ENCODE results near the gene APOBEC2. TPM values are rescaled to one million over a fixed set of nuclear protein-coding genes. Genes with fewer than 3 reads are reported as not detected.
A peak's percentile ranks its signal among the peaks of the same experiment; 100 is the strongest.

Gene APOBEC2
- polyA plus RNA-seq, 2 donors: 0.19 TPM; not detected in 1

DNA sequence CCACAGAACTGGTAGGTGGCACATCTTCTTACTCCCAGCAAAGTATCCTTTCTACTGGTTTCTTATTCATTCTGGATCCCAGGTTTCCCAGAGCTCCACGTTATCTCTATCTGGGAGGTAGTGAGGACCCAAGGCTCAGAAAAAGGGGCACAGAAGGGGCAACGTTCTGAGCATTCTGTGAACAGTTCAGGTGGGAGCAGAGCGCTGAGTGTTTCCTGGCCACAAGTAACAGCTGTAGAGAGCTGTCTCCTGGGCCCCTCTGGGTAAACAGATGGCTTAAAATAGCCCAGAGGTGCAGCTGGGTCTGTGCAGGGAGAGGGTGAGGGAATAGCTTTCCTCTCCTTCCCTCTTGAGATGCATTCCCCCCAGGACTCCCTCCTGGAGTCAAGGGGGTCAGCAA lies 2.1 kb downstream of the APOBEC2 start:
- Histone ChIP-seq H3K4me1 (ENCODE audit: control insufficient read depth in 2 of 2, insufficient read depth in 2 of 2, low read length in 1 of 2) (peaks cover 0 to 6% of the 10 kb centered on the region in 2 donors), H3K36me3 (ENCODE audit: control insufficient read depth in 2 of 2, insufficient read depth in 2 of 2, low read length in 1 of 2) (no peaks in the 10 kb centered on the region), H3K27me3 (ENCODE audit: control insufficient read depth in 1 of 2, insufficient read depth in 2 of 2, low read length in 2 of 2) (no peaks in the 10 kb centered on the region), H3K27ac (ENCODE audit: low read depth in 2 of 2, low read length in 1 of 2) (no peak overlapping the region), H3K9me3 (ENCODE audit: control insufficient read depth in 2 of 2, insufficient read depth in 1 of 2, low read depth in 1 of 2, low read length in 1 of 2) (no peaks in the 10 kb centered on the region), H3K4me3 (ENCODE audit: low read depth in 1 of 2, low read length in 2 of 2) (no peak overlapping the region)
- WGBS, 2 donors: 45 to 63% methylated on average over 3 of the region's 3 CpGs

GRCh38 chr6:41056768-41057490 lies 3.9 kb downstream of the APOBEC2 start:
- no peaks in the 10 kb centered on the region for H3K9me3 ChIP-seq (ENCODE audit: control insufficient read depth in 2 of 2, insufficient read depth in 1 of 2, low read depth in 1 of 2, low read length in 1 of 2)
- peak overlapping the region in 1 of 2 donors; percentile 26 for H3K27ac ChIP-seq (ENCODE audit: low read depth in 2 of 2, low read length in 1 of 2)

GRCh38 chr6:41058783-41059181 lies 5.8 kb downstream of the APOBEC2 start:
- WGBS, 2 donors: 69 to 82% methylated on average over 2 of the region's 2 CpGs
- Histone ChIP-seq H3K27ac (ENCODE audit: low read depth in 2 of 2, low read length in 1 of 2) (no peak overlapping the region), H3K4me1 (ENCODE audit: control insufficient read depth in 2 of 2, insufficient read depth in 2 of 2, low read length in 1 of 2) (no peaks in the 10 kb centered on the region), H3K36me3 (ENCODE audit: control insufficient read depth in 2 of 2, insufficient read depth in 2 of 2, low read length in 1 of 2) (peaks cover 2% of the 10 kb centered on the region in 2 donors), H3K4me3 (ENCODE audit: low read depth in 1 of 2, low read length in 2 of 2) (no peak overlapping the region), H3K27me3 (ENCODE audit: control insufficient read depth in 1 of 2, insufficient read depth in 2 of 2, low read length in 2 of 2) (no peaks in the 10 kb centered on the region), H3K9me3 (ENCODE audit: control insufficient read depth in 2 of 2, insufficient read depth in 1 of 2, low read depth in 1 of 2, low read length in 1 of 2) (no peaks in the 10 kb centered on the region)

More at GRCh38 chr6:41056768-41057490, 3.9 kb downstream of the APOBEC2 start:
- Histone ChIP-seq H3K36me3 (ENCODE audit: control insufficient read depth in 2 of 2, insufficient read depth in 2 of 2, low read length in 1 of 2) (peaks cover 2% of the 10 kb centered on the region in 2 donors), H3K27me3 (ENCODE audit: control insufficient read depth in 1 of 2, insufficient read depth in 2 of 2, low read length in 2 of 2) (no peaks in the 10 kb centered on the region), H3K4me1 (ENCODE audit: control insufficient read depth in 2 of 2, insufficient read depth in 2 of 2, low read length in 1 of 2) (peaks cover 0 to 6% of the 10 kb centered on the region in 2 donors), H3K4me3 (ENCODE audit: low read depth in 1 of 2, low read length in 2 of 2) (no peak overlapping the region)
- WGBS, 2 donors: 67 to 74% methylated on average over 6 of the region's 6 CpGs

DNA sequence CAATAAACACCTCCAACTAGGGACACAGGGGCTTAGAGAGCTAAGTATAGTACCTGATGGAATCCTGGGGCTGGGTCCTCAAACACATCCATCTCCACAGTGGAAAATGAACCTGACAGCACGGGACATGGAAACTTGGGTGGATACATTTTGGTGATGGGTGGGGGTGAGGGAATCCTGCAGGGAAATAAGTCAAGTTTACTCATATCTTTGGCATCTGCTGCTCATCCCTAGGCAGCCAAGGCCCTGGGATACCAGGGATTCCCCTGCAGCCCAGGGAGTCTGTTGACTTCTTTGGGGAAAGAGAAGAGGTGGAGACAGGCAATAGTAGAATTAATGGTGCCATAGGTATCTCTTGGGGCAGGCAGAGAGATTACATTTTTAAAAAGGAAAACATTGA lies 6.6 kb downstream of the APOBEC2 start:
- WGBS, 2 donors: 39 to 57% methylated on average over 1 of the region's 1 CpG
- no peaks in the 10 kb centered on the region for H3K27me3 ChIP-seq (ENCODE audit: control insufficient read depth in 1 of 2, insufficient read depth in 2 of 2, low read length in 2 of 2)
- H3K27ac ChIP-seq (ENCODE audit: low read depth in 2 of 2, low read length in 1 of 2): no peak overlapping the region
- no peak overlapping the region for H3K4me3 ChIP-seq (ENCODE audit: low read depth in 1 of 2, low read length in 2 of 2)
- H3K36me3 ChIP-seq (ENCODE audit: control insufficient read depth in 2 of 2, insufficient read depth in 2 of 2, low read length in 1 of 2): peaks cover 2% of the 10 kb centered on the region in 2 donors
- H3K9me3 ChIP-seq (ENCODE audit: control insufficient read depth in 2 of 2, insufficient read depth in 1 of 2, low read depth in 1 of 2, low read length in 1 of 2): no peaks in the 10 kb centered on the region
- H3K4me1 ChIP-seq (ENCODE audit: control insufficient read depth in 2 of 2, insufficient read depth in 2 of 2, low read length in 1 of 2): no peaks in the 10 kb centered on the region

DNA sequence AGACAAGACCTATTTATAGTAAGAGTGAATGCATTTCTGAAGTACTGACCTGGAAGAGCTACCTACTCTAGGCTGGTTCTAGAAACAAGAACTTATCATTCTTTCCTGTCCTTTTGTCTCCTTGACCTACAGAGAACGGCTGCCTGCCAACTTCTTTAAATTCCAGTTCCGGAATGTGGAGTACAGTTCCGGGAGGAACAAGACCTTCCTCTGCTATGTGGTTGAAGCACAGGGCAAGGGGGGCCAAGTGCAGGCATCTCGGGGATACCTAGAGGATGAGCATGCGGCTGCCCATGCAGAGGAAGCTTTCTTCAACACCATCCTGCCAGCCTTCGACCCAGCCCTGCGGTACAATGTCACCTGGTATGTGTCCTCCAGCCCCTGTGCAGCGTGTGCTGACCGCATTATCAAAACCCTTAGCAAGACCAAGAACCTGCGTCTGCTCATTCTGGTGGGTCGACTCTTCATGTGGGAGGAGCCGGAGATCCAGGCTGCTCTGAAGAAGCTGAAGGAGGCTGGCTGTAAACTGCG lies 8.3 kb downstream of the APOBEC2 start:
- H3K27ac ChIP-seq (ENCODE audit: low read depth in 2 of 2, low read length in 1 of 2): no peak overlapping the region
- no peaks in the 10 kb centered on the region for H3K9me3 ChIP-seq (ENCODE audit: control insufficient read depth in 2 of 2, insufficient read depth in 1 of 2, low read depth in 1 of 2, low read length in 1 of 2)
- H3K27me3 ChIP-seq (ENCODE audit: control insufficient read depth in 1 of 2, insufficient read depth in 2 of 2, low read length in 2 of 2): no peaks in the 10 kb centered on the region
- 82 to 83% methylated on average over 13 of the region's 13 CpGs for WGBS, 2 donors
- H3K4me1 ChIP-seq (ENCODE audit: control insufficient read depth in 2 of 2, insufficient read depth in 2 of 2, low read length in 1 of 2): no peaks in the 10 kb centered on the region
- H3K36me3 ChIP-seq (ENCODE audit: control insufficient read depth in 2 of 2, insufficient read depth in 2 of 2, low read length in 1 of 2): peaks cover 2% of the 10 kb centered on the region in 2 donors
- H3K4me3 ChIP-seq (ENCODE audit: low read depth in 1 of 2, low read length in 2 of 2): no peak overlapping the region

DNA sequence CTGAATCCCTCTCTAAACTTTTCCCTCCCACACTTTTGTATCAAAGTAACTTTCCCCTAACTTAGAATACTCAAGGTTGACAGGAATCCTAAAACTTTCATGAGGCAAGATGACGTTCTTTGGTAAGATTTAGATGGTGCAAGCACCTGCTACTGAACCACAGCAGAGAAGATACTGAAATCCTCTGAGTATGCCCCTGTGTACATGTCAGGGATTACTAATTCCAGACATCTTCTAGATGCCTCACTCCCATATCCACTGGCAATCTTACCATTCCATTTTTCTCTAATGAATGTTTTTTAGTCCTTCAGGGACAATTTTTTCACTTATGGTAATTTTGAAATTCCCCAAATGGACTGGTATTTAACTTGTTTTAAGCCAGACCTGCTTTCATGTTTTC lies 9.1 kb downstream of the APOBEC2 start:
- Histone ChIP-seq H3K27me3 (ENCODE audit: control insufficient read depth in 1 of 2, insufficient read depth in 2 of 2, low read length in 2 of 2) (no peaks in the 10 kb centered on the region), H3K4me3 (ENCODE audit: low read depth in 1 of 2, low read length in 2 of 2) (no peak overlapping the region), H3K27ac (ENCODE audit: low read depth in 2 of 2, low read length in 1 of 2) (no peak overlapping the region), H3K4me1 (ENCODE audit: control insufficient read depth in 2 of 2, insufficient read depth in 2 of 2, low read length in 1 of 2) (no peaks in the 10 kb centered on the region), H3K36me3 (ENCODE audit: control insufficient read depth in 2 of 2, insufficient read depth in 2 of 2, low read length in 1 of 2) (peaks cover 2% of the 10 kb centered on the region in 2 donors), H3K9me3 (ENCODE audit: control insufficient read depth in 2 of 2, insufficient read depth in 1 of 2, low read depth in 1 of 2, low read length in 1 of 2) (no peaks in the 10 kb centered on the region)
- 76 to 94% methylated on average over 1 of the region's 1 CpG for WGBS, 2 donors

DNA sequence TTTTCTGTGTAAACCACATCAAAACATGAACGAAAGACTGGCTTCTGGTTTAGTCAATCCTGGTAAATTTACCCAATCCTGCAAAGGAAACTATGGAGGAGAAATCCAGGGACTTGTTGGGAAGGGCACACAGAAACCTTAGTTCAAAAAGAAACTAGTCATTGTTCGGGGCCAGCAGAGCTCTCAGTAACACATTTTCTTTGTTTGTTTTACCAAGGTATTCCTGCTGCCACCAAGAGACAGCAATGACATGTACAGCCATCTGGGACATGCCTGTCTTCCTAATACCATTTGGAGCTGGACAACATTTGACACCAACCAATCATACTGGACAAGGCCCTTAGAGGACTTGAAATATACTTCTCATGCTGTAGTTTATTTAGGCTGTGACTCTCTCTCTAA lies 10.9 kb downstream of the APOBEC2 start:
- Histone ChIP-seq H3K9me3 (ENCODE audit: control insufficient read depth in 2 of 2, insufficient read depth in 1 of 2, low read depth in 1 of 2, low read length in 1 of 2) (no peaks in the 10 kb centered on the region), H3K36me3 (ENCODE audit: control insufficient read depth in 2 of 2, insufficient read depth in 2 of 2, low read length in 1 of 2) (peaks cover 2% of the 10 kb centered on the region in 2 donors), H3K27ac (ENCODE audit: low read depth in 2 of 2, low read length in 1 of 2) (peak overlapping the region in 1 of 2 donors; percentile 2), H3K27me3 (ENCODE audit: control insufficient read depth in 1 of 2, insufficient read depth in 2 of 2, low read length in 2 of 2) (no peaks in the 10 kb centered on the region), H3K4me3 (ENCODE audit: low read depth in 1 of 2, low read length in 2 of 2) (no peak overlapping the region), H3K4me1 (ENCODE audit: control insufficient read depth in 2 of 2, insufficient read depth in 2 of 2, low read length in 1 of 2) (no peaks in the 10 kb centered on the region)
- 62 to 84% methylated on average over 2 of the region's 2 CpGs for WGBS, 2 donors

DNA sequence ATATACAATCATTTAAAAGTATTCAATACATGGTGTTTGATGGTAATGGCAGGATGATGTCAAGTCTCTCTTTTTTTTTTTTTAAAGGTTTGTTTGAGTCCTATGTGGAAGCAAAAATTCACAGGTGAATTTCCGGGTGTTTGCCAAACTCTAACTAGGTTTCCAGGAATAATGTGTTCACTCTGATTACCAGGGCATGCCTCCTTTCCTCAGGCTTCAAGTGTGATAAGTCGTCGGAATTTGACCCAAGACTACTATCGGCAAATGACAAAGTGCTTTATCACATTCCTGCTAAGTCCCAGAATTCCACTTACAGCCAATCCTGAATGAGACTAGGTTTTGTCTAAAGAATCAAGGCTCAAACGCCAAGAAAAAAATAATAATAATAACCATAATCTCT lies 11.8 kb downstream of the APOBEC2 start:
- Histone ChIP-seq H3K36me3 (ENCODE audit: control insufficient read depth in 2 of 2, insufficient read depth in 2 of 2, low read length in 1 of 2) (peaks cover 2% of the 10 kb centered on the region in 2 donors), H3K4me3 (ENCODE audit: low read depth in 1 of 2, low read length in 2 of 2) (no peak overlapping the region), H3K27me3 (ENCODE audit: control insufficient read depth in 1 of 2, insufficient read depth in 2 of 2, low read length in 2 of 2) (no peaks in the 10 kb centered on the region), H3K27ac (ENCODE audit: low read depth in 2 of 2, low read length in 1 of 2) (no peak overlapping the region), H3K9me3 (ENCODE audit: control insufficient read depth in 2 of 2, insufficient read depth in 1 of 2, low read depth in 1 of 2, low read length in 1 of 2) (no peaks in the 10 kb centered on the region), H3K4me1 (ENCODE audit: control insufficient read depth in 2 of 2, insufficient read depth in 2 of 2, low read length in 1 of 2) (no peaks in the 10 kb centered on the region)
- 50 to 75% methylated on average over 5 of the region's 5 CpGs for WGBS, 2 donors

DNA sequence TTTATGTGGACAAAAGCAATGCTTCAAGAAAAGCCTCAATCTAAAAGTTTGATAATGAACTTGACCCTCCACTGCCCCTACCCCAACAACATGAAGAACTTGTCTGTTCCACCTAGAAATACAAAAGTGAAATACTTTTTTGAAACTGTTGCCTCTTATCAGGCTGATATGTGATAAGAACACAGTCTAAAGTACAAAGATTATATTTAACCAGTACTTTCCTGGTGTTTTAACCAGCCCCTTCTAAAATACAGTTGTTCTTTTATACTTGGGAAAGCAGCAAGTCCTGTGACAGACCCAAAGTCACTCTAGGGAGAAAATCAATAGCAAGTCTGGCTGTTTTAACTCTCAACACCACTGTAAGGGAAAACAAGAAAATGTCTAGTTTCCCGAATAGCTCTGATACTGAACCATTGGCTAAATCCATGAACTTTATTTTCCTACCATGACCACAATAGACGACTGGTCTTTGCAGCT lies 12.6 kb downstream of the APOBEC2 start:
- H3K36me3 ChIP-seq (ENCODE audit: control insufficient read depth in 2 of 2, insufficient read depth in 2 of 2, low read length in 1 of 2): peaks cover 2% of the 10 kb centered on the region in 2 donors
- no peaks in the 10 kb centered on the region for H3K4me1 ChIP-seq (ENCODE audit: control insufficient read depth in 2 of 2, insufficient read depth in 2 of 2, low read length in 1 of 2)
- no peak overlapping the region for H3K27ac ChIP-seq (ENCODE audit: low read depth in 2 of 2, low read length in 1 of 2)
- WGBS, 2 donors: 82 to 95% methylated on average over 2 of the region's 2 CpGs
- no peak overlapping the region for H3K4me3 ChIP-seq (ENCODE audit: low read depth in 1 of 2, low read length in 2 of 2)
- no peaks in the 10 kb centered on the region for H3K27me3 ChIP-seq (ENCODE audit: control insufficient read depth in 1 of 2, insufficient read depth in 2 of 2, low read length in 2 of 2)
- H3K9me3 ChIP-seq (ENCODE audit: control insufficient read depth in 2 of 2, insufficient read depth in 1 of 2, low read depth in 1 of 2, low read length in 1 of 2): no peaks in the 10 kb centered on the region

GRCh38 chr6:41066867-41067304 lies 13.9 kb downstream of the APOBEC2 start:
- Histone ChIP-seq H3K9me3 (ENCODE audit: control insufficient read depth in 2 of 2, insufficient read depth in 1 of 2, low read depth in 1 of 2, low read length in 1 of 2) (no peaks in the 10 kb centered on the region), H3K27me3 (ENCODE audit: control insufficient read depth in 1 of 2, insufficient read depth in 2 of 2, low read length in 2 of 2) (no peaks in the 10 kb centered on the region), H3K4me3 (ENCODE audit: low read depth in 1 of 2, low read length in 2 of 2) (no peak overlapping the region), H3K27ac (ENCODE audit: low read depth in 2 of 2, low read length in 1 of 2) (no peak overlapping the region), H3K4me1 (ENCODE audit: control insufficient read depth in 2 of 2, insufficient read depth in 2 of 2, low read length in 1 of 2) (no peaks in the 10 kb centered on the region), H3K36me3 (ENCODE audit: control insufficient read depth in 2 of 2, insufficient read depth in 2 of 2, low read length in 1 of 2) (no peaks in the 10 kb centered on the region)
- WGBS, 2 donors: 28 to 29% methylated on average over 3 of the region's 3 CpGs
